IMR-90 (cell line): ENCODE results near the gene ERG. TPM values are rescaled to one million over a fixed set of nuclear protein-coding genes. Genes with fewer than 3 reads are reported as not detected.

ENCODE experiments used
- ATAC-seq: fragments of 200-7000 bp; cut with Tn5 transposase; 2 replicates; pipeline ENCODE4 v1.9.1; 2020; ENCODE audit warnings: low read depth, mild to moderate bottlenecking, moderate library complexity
- BruUV-seq: library from RNA; stranded (reverse); fragments of 400-500 nt; replicated peaks from 2 replicates; lab custom pipeline; 2021; lab: Mats Ljungman, UMichigan
- CTCF ChIA-PET: fragments of 300-600 bp; formaldehyde crosslinking; extraction: SDS; loops from one replicate; lab custom pipeline; 2021; ENCODE audit warnings: antibody characterized with exemption; lab: Yijun Ruan, JAX
- POLR2A ChIA-PET: fragments of 300-600 bp; sonication (Branson Sonifier 250); formaldehyde crosslinking; loops from one replicate; lab custom pipeline; 2022; ENCODE audit warnings: antibody characterized with exemption; ENCODE audit not compliant: unreplicated experiment; lab: Charles Lee
- DNase-seq: peaks from one replicate; pipeline ENCODE4 v3.0.0; 2013
- H2AFZ ChIP-seq: replicated peaks from 2 replicates; pipeline ENCODE3; 2013; ENCODE audit warnings: low read length, mild to moderate bottlenecking; ENCODE audit not compliant: poor library complexity
- H2AK5ac ChIP-seq: 2 replicates; pipeline ENCODE4 v1.6.1; 2013; ENCODE audit warnings: low read depth, low read length, inconsistent platforms
- H2AK9ac ChIP-seq: replicated peaks from 2 replicates; pipeline ENCODE3; 2013; ENCODE audit warnings: mild to moderate bottlenecking, low read depth, low read length, moderate library complexity; ENCODE audit not compliant: poor library complexity
- H2BK120ac ChIP-seq: 2 replicates; pipeline ENCODE4 v1.6.1; 2013; ENCODE audit warnings: low read depth, low read length, inconsistent platforms
- H2BK15ac ChIP-seq: 3 replicates; pipeline ENCODE4 v1.6.1; 2013; ENCODE audit warnings: low read depth, low read length, inconsistent platforms
- H2BK20ac ChIP-seq: 2 replicates; pipeline ENCODE4 v1.6.1; 2013; ENCODE audit warnings: low read depth, mild to moderate bottlenecking, inconsistent platforms, low read length, moderate library complexity
- H2BK5ac ChIP-seq: 2 replicates; pipeline ENCODE4 v1.6.1; 2013; ENCODE audit warnings: mild to moderate bottlenecking, low read depth, low read length, inconsistent platforms; ENCODE audit not compliant: poor library complexity, severe bottlenecking
- H3K14ac ChIP-seq: replicated peaks from 2 replicates; pipeline ENCODE4 v1.6.1; 2013; ENCODE audit warnings: low read depth, low read length, inconsistent platforms
- H3K18ac ChIP-seq: 2 replicates; pipeline ENCODE4 v1.6.1; 2013; ENCODE audit warnings: low read depth, low read length, control low read depth
- H3K23ac ChIP-seq: 2 replicates; pipeline ENCODE4 v1.6.1; 2013; ENCODE audit warnings: low read depth, low read length, inconsistent platforms
- H3K27ac ChIP-seq: 2 replicates; pipeline ENCODE4 v1.5.1; 2013; ENCODE audit warnings: mild to moderate bottlenecking, control low read depth, low read length; ENCODE audit not compliant: insufficient read depth
- H3K27me3 ChIP-seq: 2 replicates; pipeline ENCODE4 v1.6.1; 2013; ENCODE audit warnings: low read length; ENCODE audit not compliant: control insufficient read depth, insufficient read depth
- H3K36me3 ChIP-seq: 2 replicates; pipeline ENCODE4 v1.6.1; 2013; ENCODE audit warnings: low read length, mixed read lengths; ENCODE audit not compliant: control insufficient read depth, insufficient read depth
- H3K4ac ChIP-seq: 2 replicates; pipeline ENCODE4 v1.6.1; 2013; ENCODE audit warnings: low read depth, low read length, inconsistent platforms
- H3K4me1 ChIP-seq: 2 replicates; pipeline ENCODE4 v1.6.1; 2013; ENCODE audit warnings: low read length, mixed read lengths; ENCODE audit not compliant: control insufficient read depth, insufficient read depth
- H3K4me2 ChIP-seq: 2 replicates; pipeline ENCODE4 v1.6.1; 2013; ENCODE audit warnings: low read depth, mild to moderate bottlenecking, control low read depth, low read length, moderate library complexity
- H3K4me3 ChIP-seq: 2 replicates; pipeline ENCODE4 v1.5.1; 2013; ENCODE audit warnings: low read depth, mild to moderate bottlenecking, control low read depth, low read length, moderate library complexity; ENCODE audit not compliant: insufficient read depth
- H3K56ac ChIP-seq: 2 replicates; pipeline ENCODE4 v1.6.1; 2013; ENCODE audit warnings: low read length, inconsistent platforms; ENCODE audit not compliant: insufficient read depth; ENCODE audit errors: extremely low read depth
- H3K79me1 ChIP-seq, 2 experiments: 2 replicates each; pipeline ENCODE4 v1.6.1; 2013; ENCODE audit warnings: low read length in 2 of 2, inconsistent platforms in 1 of 2, low read depth in 1 of 2
- H3K9ac ChIP-seq: 2 replicates; pipeline ENCODE4 v1.6.1; 2013; ENCODE audit warnings: low read depth, low read length, control low read depth
- H3K9me1 ChIP-seq: 2 replicates; pipeline ENCODE4 v1.6.1; 2013; ENCODE audit warnings: low read length, inconsistent platforms; ENCODE audit not compliant: insufficient read depth
- H3K9me3 ChIP-seq: 2 replicates; pipeline ENCODE4 v1.6.1; 2013; ENCODE audit warnings: low read length; ENCODE audit not compliant: control insufficient read depth, insufficient read depth
- H4K20me1 ChIP-seq: 2 replicates; pipeline ENCODE4 v1.6.1; 2013; ENCODE audit warnings: low read length, inconsistent platforms; ENCODE audit not compliant: insufficient read depth
- H4K5ac ChIP-seq: 2 replicates; pipeline ENCODE4 v1.6.1; 2013; ENCODE audit warnings: mild to moderate bottlenecking, low read depth, low read length, control low read depth
- H4K8ac ChIP-seq, 2 experiments: 2 replicates each; pipeline ENCODE4 v1.6.1; 2013; ENCODE audit warnings: low read depth in 2 of 2, low read length in 2 of 2, control low read depth in 1 of 2, inconsistent platforms in 1 of 2
- H4K91ac ChIP-seq: 2 replicates; pipeline ENCODE4 v1.6.1; 2013; ENCODE audit warnings: low read depth, low read length, inconsistent platforms; ENCODE audit not compliant: insufficient read depth
- BHLHE40 ChIP-seq: fragments of 150-350 bp; IDR thresholded peaks from 2 replicates; pipeline ENCODE4 v1.6.1; 2016; ENCODE audit warnings: mild to moderate bottlenecking, low read depth, low read length
- WGBS, 2 experiments: methylation state at CpG; one replicate each; pipeline versions ENCODE4 v1.1.5 to v1.1.7; 2013; ENCODE audit warnings: missing lambda C conversion rate in 2 of 2; ENCODE audit not compliant: insufficient read length in 1 of 2; ENCODE audit errors: extremely low coverage in 2 of 2; 5-methylcytosine and 5-hydroxymethylcytosine counted together
- dilution Hi-C: fragments of 300-500 bp; cut with HindIII; formaldehyde crosslinking; loops from one replicate; pipeline ENCODE4 v1.14.3; 2018; ENCODE audit warnings: low sequenced_read_pairs; ENCODE audit not compliant: unreplicated experiment
- in situ Hi-C: fragments of 300-500 bp; cut with MboI; formaldehyde crosslinking; loops from 3 replicates; pipeline ENCODE4 v1.14.3; 2019; ENCODE audit warnings: low sequenced_read_pairs, inconsistent platforms, mixed read lengths
- intact Hi-C: fragments of 100-400 bp; cut with micrococcal nuclease; formaldehyde crosslinking; loops from 2 replicates; pipeline ENCODE4 v1.10.0; 2022
- polyA plus RNA-seq, 3 experiments: library from polyadenylated mRNA; depleted of rRNA; stranded (reverse); fragments of >200 nt; gene quantifications; 2 replicates each; pipeline ENCODE4 v1.2.3, GENCODE V29; 2012; ENCODE audit warnings: low replicate concordance in 1 of 3
- total RNA-seq: library from RNA; depleted of rRNA; stranded (reverse); fragments of >200 nt; gene quantifications from 2 replicates; pipeline ENCODE4 v1.2.3, GENCODE V29; 2012

ERG gene
- total and polyA plus RNA-seq, 2 of the 4 experiments (the other 2 are of a cell fraction) = not detected

DNA sequence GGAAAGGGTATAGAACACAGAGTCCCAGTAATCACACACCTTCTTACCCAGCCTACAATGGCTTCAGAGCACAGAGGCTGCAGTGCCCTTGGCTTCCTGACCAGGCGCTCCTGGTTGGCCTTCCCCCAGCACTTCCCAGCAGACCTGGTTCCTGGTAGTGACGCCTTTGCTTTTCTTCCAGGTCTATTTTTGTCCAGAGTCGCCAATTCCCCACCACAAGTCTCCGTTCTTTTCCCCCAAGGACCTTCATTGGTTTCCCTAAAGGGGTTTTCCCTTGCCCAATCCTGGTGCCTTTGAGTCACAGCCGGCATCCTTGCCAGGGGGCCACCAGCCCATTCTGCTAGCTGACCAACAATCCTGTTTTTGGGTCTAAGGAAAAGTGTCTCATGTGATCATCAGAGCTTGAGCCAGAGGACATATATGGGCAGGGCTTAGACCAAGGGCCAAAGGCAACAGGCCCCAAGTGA lies 156.7 kb downstream of the ERG start:
- Histone ChIP-seq H2BK20ac (no peak overlapping the region), H3K23ac (no peak overlapping the region), H3K4ac (no peak overlapping the region), H3K27ac (no peak overlapping the region), H3K18ac (no peak overlapping the region), H4K91ac (no peak overlapping the region), H3K79me1 (no peaks in the 10 kb centered on the region), H4K20me1 (no peaks in the 10 kb centered on the region), H3K14ac (no peak overlapping the region), H3K9ac (no peak overlapping the region), H2AK9ac (no peak overlapping the region), H3K4me1 (peaks cover 3% of the 10 kb centered on the region; the same call in 1 of the 2 replicates), H3K56ac (no peak overlapping the region), H3K9me3 (no peaks in the 10 kb centered on the region), H3K4me2 (no peak overlapping the region), H3K36me3 (no peaks in the 10 kb centered on the region), H3K4me3 (no peak overlapping the region), H2BK15ac (no peak overlapping the region), H4K5ac (no peak overlapping the region), H2BK120ac (no peak overlapping the region), H3K27me3 (no peaks in the 10 kb centered on the region), H2BK5ac (no peak overlapping the region), H2AFZ (no peak overlapping the region), H3K9me1 (no peaks in the 10 kb centered on the region; the same call in 1 of the 2 replicates), H4K8ac (no peak overlapping the region), H2AK5ac (no peak overlapping the region)
- dilution Hi-C loops = no loop called here
- BruUV-seq = no TSS peak
- no peak for TF ChIP-seq BHLHE40
- POLR2A ChIA-PET = no interaction called here
- intact Hi-C loops = no loop called here
- DNase-seq (no peak), ATAC-seq (no peak)
- no CpG with 5 or more reads among the region's 5 CpGs for WGBS, 2 experiments
- CTCF ChIA-PET = no interaction called here
- in situ Hi-C loops = no loop called here
